PFSK-1 (cell line): ENCODE results near the gene TSEN34.

Experiments used
- POLR2AphosphoS5 ChIP-seq: IDR thresholded peaks from 2 replicates; pipeline ENCODE4 v1.6.1; 2012; ENCODE audit warnings: low read depth, mild to moderate bottlenecking, control low read depth, low read length, moderate library complexity
- SIN3A ChIP-seq: IDR thresholded peaks from 2 replicates; pipeline ENCODE4 v1.6.1; 2012; ENCODE audit warnings: mild to moderate bottlenecking, low read length, moderate library complexity, borderline replicate concordance; ENCODE audit not compliant: insufficient read depth

- TF ChIP-seq SIN3A (no peak), POLR2AphosphoS5 (no peak)
Observed at GRCh38 chr19:54180691-54181091, 10.4 kb upstream of the TSEN34 start.
